Stimulated activated CD4-positive, alpha-beta T cell treated with anti-CD3 and anti-CD28 coated beads, TNF-alpha, amount 100 ng/mL, for 4 hours (primary cell): Measurements from ENCODE around the gene CRABP2.

ENCODE experiments used
- DNase-seq, 3 experiments: peaks; one replicate each; pipeline ENCODE4 v3.0.0-alpha.2; 2020; ENCODE audit warnings: low read depth in 3 of 3

The CRABP2 gene

GRCh38 chr1:156655151-156655903 lies 50.1 kb downstream of the CRABP2 start:
- no peak for DNase-seq

- no peak for DNase-seq
Measured at GRCh38 chr1:156654700-156655099, 50.7 kb downstream of the CRABP2 start.

GRCh38 chr1:156652992-156653355 lies 52.4 kb downstream of the CRABP2 start:
- DNase-seq, result no peak

- DNase-seq, result no peak
Measured at GRCh38 chr1:156652131-156652991, 53.0 kb downstream of the CRABP2 start.
